ENCODE data around the gene CAPZB.

CAPZB gene

DNA sequence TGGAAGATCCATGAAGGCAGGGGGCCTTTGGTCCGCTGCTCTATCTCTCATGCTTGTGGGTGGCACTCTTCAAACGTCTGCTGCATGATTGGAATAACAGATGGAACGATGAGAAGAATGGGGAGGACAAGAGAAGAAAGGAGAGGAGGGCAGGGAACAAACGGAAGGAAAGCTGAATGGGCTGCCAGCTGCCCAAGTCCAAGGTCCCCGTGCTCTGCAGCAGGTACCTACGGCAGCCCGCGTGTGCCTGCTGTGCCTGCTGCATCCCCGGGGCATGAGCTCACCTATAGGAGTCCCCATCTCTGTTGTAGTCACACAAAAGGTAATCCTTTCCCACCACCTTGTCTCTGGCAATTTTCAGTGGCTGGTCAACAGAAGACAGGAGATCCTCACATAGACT is 100.1 kb downstream of the CAPZB start:
- DNase-seq (ENCODE audit: low spot score) = no peak

- no peak for DNase-seq (ENCODE audit: low spot score)
These were observed 100.6 kb downstream of the CAPZB start for GRCh38 chr1:19384772-19385187.

GRCh38 chr1:19384113-19384512 is 101.2 kb downstream of the CAPZB start:
- no peak for DNase-seq (ENCODE audit: low spot score)

- DNase-seq (ENCODE audit: low spot score) = no peak
These were observed 103.1 kb downstream of the CAPZB start for GRCh38 chr1:19382222-19382621.

DNA sequence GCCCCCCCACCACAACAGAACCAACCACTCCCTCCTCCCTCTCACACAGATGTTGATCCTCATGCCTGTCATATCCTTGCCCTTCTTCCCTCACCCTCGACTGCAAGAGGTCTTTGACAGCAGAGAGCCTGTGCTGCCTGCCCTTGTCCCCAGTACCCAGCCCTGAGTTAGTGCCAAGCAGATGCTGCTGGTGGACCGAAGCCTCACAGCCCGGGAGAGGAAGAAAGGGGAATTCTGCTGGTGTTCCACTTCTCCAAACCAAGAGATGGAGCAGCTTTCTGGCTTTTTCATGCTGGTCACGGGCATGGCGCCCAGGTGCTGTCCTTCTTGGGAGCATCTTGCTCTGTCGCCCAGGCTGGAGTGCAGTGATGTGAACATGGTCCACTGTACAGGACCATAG is 104.1 kb downstream of the CAPZB start:
- no peak for DNase-seq (ENCODE audit: low spot score)

DNA sequence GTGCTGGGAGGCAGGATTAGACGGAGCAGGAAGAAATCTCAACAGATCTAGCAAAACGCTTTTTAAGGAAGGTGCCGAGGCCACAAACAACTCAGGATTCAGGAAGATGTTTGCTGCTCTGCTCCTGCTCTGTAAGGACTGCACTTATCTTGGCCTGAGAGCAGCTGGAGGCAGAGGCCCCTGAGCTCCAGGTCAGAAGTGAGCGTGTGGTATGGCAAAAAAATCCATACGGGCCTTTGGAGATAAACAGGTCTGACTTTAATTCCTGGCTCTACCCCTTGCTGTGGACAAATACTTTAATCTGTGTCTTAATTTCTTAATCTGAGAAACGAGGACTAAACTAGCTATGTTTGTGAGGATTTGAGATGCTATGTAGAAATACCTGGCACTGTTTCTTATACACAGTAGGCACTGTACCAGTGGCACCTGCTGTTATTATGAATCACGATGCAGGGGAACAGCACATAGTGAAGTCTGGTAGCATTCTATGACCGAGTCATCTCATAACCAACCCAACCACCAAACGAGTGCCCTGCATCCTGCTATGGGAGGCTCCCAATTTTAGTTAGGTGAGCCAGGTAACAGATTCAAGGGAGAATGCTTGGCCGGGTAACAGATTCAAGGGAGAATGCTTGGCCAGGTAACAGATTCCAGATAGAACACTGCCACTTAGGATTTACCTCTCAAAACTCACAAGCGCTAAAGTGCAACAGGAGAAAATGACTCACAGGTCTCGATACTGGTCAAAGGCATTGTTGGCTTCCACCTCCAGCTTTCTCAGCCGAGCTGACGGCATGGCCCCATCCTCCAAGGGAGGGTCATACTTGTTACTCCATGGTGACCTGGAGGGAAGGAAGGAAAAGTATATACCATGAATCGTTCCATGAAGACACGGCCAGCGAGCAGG is 107.3 kb downstream of the CAPZB start:
- no peak for DNase-seq (ENCODE audit: low spot score)

GRCh38 chr1:19376428-19377372 is 108.6 kb downstream of the CAPZB start:
- DNase-seq (ENCODE audit: low spot score) = no peak

GRCh38 chr1:19375631-19376400 is 109.5 kb downstream of the CAPZB start:
- no peak for DNase-seq (ENCODE audit: low spot score)

DNA sequence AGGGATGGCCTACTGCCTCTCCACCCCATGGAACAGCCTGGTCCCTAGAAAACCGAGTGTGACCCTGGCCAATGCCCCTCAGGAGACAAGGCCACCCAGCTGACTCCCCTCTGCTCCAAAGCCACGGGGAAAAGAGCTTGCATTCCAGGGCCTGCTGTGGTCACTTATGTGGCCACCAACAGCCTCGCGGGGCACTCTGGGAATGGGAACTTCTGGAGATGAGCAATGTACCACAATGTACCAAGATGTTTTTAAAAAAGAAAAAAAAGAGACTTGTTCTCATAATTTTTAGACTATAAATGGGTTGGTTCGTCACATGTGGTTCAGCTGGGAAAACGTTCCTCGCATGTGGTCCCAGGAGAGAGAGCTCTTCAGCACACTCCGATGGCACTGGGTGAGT is 110.4 kb downstream of the CAPZB start:
- DNase-seq (ENCODE audit: low spot score) = no peak

DNA sequence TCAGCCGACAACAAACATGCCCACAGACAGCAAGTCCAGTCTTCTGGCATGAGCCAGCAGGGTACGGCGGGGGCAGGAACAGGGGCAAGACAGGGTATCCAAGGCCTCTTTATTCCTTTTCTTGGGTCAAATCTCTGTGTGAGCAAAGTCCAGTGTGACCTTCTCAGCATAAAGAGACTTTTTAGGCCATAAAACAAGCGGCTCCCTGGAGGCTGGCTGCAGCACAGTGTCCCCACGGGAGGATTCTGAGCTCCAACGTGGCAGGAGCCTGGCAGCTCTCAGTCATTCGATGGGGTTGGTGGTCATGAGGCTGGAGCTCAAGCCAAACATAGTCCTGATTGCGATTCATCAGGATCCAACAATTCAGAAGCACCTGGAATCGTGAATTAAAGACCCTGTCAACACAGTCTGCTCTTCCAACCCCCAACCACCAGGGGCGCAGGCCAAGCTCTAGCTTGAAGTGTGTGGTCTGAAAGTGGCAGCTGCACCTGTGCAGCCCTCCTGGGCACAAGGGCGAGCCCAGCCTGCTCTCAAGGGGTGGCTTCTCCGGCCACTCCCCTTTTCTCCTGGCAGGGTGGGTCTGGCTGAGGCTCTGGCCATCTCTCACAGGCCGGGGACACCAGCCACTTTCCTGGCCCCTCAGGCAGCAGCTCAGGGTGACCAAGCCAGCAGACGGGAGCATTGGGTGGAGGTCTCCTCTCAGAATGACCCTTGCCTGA is 111.1 kb downstream of the CAPZB start:
- DNase-seq (ENCODE audit: low spot score) = no peak

DNA sequence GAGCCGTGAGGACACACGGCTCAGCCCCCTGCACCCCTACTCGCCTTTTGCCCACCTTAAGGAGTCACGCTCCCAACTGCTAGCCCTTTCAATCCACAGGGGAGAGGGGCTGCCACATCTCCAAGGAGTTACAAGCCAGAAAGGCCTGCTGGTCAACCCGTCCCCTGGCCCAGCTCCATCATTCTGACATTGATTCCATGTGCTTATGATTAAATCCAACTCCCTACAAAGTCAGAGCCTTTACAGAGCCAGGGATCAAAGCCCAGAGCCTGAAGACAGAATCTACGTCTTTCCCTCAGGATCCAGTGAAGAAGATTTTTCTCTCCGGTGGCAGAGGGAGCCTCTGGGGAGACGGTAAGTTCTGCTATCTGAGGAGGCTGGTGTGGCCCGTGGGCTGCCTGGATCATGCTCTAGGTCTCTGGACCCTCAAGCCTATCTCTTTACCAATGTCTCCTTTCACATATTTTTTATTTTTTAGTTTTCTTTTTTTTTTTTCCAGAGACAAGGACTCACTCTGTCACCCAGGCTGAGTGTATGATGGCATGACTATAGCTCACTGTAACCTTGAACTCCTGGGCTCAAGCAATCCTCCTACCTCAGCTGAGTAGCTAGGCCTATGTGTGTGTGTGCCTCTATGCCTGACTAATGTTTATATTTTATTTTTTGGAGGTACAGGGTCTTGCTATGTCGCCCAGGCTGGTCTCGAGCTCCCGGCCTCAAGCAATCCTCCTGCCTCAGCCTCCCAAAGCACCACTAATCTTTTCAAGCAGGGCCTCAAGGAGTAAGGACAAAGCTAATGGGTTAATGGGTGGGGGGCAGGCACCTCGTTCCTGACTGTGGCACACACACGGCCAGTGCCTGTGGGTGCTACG is 111.9 kb downstream of the CAPZB start:
- DNase-seq (ENCODE audit: low spot score) = no peak

- DNase-seq (ENCODE audit: low spot score) = no peak
These were observed 112.7 kb downstream of the CAPZB start for GRCh38 chr1:19372602-19373001.

DNA sequence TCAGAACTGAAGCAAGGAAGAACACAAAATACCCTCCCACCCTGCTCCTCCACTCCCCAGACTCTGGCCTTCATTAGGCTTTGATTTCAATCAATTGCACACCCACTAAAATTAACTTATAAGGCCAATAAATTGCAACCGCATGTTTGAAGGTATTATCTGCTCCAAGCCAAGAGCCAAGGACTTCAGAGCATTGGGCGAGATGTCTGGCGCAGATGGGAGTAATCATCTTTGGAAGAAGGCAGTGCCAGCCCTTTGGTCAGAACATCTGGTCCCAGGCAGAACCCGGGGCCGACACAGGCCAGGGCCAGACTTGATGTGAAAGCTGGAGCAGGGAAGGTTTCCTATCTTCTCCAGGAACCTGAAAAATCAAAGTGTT is 113.2 kb downstream of the CAPZB start:
- DNase-seq (ENCODE audit: low spot score) = no peak

GRCh38 chr1:19371226-19372135 is 113.9 kb downstream of the CAPZB start:
- DNase-seq (ENCODE audit: low spot score) = no peak

- DNase-seq (ENCODE audit: low spot score) = no peak
These were observed 114.7 kb downstream of the CAPZB start for GRCh38 chr1:19370453-19371170.

GRCh38 chr1:19369396-19370090 is 115.8 kb downstream of the CAPZB start:
- DNase-seq (ENCODE audit: low spot score) = no peak

DNA sequence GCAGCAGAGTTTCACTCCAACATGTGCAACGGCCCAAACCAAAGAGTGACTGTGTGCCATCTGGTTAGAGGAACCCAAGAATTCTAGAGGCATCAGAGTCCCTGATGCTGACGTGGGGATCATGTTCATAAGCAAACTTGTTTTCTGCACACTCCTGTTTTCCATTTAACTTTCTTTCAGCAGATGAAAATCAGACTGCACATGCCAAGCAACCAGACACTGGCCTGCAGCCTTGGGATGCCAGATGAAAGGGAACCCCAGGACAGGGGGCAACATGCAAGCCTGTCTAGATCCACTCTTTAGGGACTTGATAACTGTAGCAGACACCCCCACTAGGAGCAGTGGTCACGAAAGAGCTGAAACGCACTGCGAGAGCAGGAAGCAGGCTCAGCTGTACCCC is 116.4 kb downstream of the CAPZB start:
- DNase-seq (ENCODE audit: low spot score) = no peak

- no peak for DNase-seq (ENCODE audit: low spot score)
These were observed 117.3 kb downstream of the CAPZB start for GRCh38 chr1:19368050-19368449.
